Effector memory CD4-positive, alpha-beta T cell (primary cell): ENCODE results near the gene TMEM248.
A peak's percentile ranks its signal among the peaks of the same experiment; 100 is the strongest.
"Not testable (repeated sequence)": the region's sequence is repeated elsewhere in the genome, so short reads cannot be mapped to it uniquely, and the experiment has no call there.

ENCODE experiments used
- DNase-seq, 3 donors: peaks; one replicate each; pipeline ENCODE4 v3.0.0-alpha.2; 2020
- H3K27ac ChIP-seq: 2 replicates; pipeline ENCODE4 v1.7.0; 2013; ENCODE audit warnings: mild to moderate bottlenecking, low read length, moderate library complexity; ENCODE audit not compliant: insufficient read depth, poor library complexity, severe bottlenecking
- H3K27me3 ChIP-seq: replicated peaks from 2 replicates; pipeline ENCODE4 v1.7.0; 2013; ENCODE audit warnings: mild to moderate bottlenecking, low read length; ENCODE audit not compliant: insufficient read depth, control insufficient read depth, poor library complexity, severe bottlenecking
- H3K36me3 ChIP-seq: 2 replicates; pipeline ENCODE4 v1.7.0; 2013; ENCODE audit warnings: mild to moderate bottlenecking, low read length, moderate library complexity; ENCODE audit not compliant: control insufficient read depth, insufficient read depth
- H3K4me1 ChIP-seq: 2 replicates; pipeline ENCODE4 v1.7.0; 2013; ENCODE audit warnings: low read length, mild to moderate bottlenecking; ENCODE audit not compliant: control insufficient read depth, insufficient read depth, poor library complexity, severe bottlenecking
- H3K4me3 ChIP-seq: 2 replicates; pipeline ENCODE4 v1.7.0; 2013; ENCODE audit warnings: low read length, low read depth, mild to moderate bottlenecking; ENCODE audit not compliant: insufficient read depth, poor library complexity, severe bottlenecking
- H3K9me3 ChIP-seq: 2 replicates; pipeline ENCODE4 v1.7.0; 2013; ENCODE audit warnings: mild to moderate bottlenecking, low read length, moderate library complexity; ENCODE audit not compliant: control insufficient read depth

Gene TMEM248

GRCh38 chr7:66907731-66908130 lies 13.3 kb upstream of the TMEM248 start:
- Histone ChIP-seq H3K27me3 (no peaks in the 10 kb centered on the region), H3K4me3 (no peak overlapping the region), H3K9me3 (no peaks in the 10 kb centered on the region), H3K27ac (no peak overlapping the region), H3K36me3 (no peaks in the 10 kb centered on the region), H3K4me1 (no peaks in the 10 kb centered on the region)
- no peak for DNase-seq

- not testable (repeated sequence) for H3K36me3 ChIP-seq, DNase-seq, H3K4me1 ChIP-seq, H3K9me3 ChIP-seq, H3K27me3 ChIP-seq, H3K4me3 ChIP-seq, H3K27ac ChIP-seq
These were observed 12.4 kb upstream of the TMEM248 start for GRCh38 chr7:66908598-66908997.

- H3K4me1 ChIP-seq, result no peaks in the 10 kb centered on the region
- no peaks in the 10 kb centered on the region for H3K9me3 ChIP-seq
- H3K36me3 ChIP-seq, result no peaks in the 10 kb centered on the region
- DNase-seq, result no peak
- no peaks in the 10 kb centered on the region for H3K27me3 ChIP-seq
- no peak overlapping the region for H3K4me3 ChIP-seq
- H3K27ac ChIP-seq, result no peak overlapping the region
These were observed 10.2 kb upstream of the TMEM248 start for GRCh38 chr7:66910789-66911188.

- not testable (repeated sequence) for H3K4me1 ChIP-seq, H3K36me3 ChIP-seq, H3K9me3 ChIP-seq, H3K27ac ChIP-seq, DNase-seq, H3K27me3 ChIP-seq, H3K4me3 ChIP-seq
These were observed 9.8 kb upstream of the TMEM248 start for GRCh38 chr7:66911191-66911590.

- no peak for DNase-seq
- no peaks in the 10 kb centered on the region for H3K4me1 ChIP-seq
- H3K36me3 ChIP-seq, result no peaks in the 10 kb centered on the region
- no peak overlapping the region for H3K27ac ChIP-seq
- H3K4me3 ChIP-seq, result no peak overlapping the region
- no peaks in the 10 kb centered on the region for H3K27me3 ChIP-seq
- H3K9me3 ChIP-seq, result no peaks in the 10 kb centered on the region
These were observed 8.8 kb upstream of the TMEM248 start for GRCh38 chr7:66912195-66912594.

- Histone ChIP-seq H3K27me3 (no peaks in the 10 kb centered on the region), H3K4me3 (no peak overlapping the region), H3K4me1 (no peaks in the 10 kb centered on the region), H3K27ac (no peak overlapping the region), H3K36me3 (no peaks in the 10 kb centered on the region), H3K9me3 (no peaks in the 10 kb centered on the region)
- no peak for DNase-seq
These were observed 7.6 kb upstream of the TMEM248 start for GRCh38 chr7:66913118-66914037.

GRCh38 chr7:66917904-66918303 lies 3.1 kb upstream of the TMEM248 start:
- H3K4me3 ChIP-seq, H3K27me3 ChIP-seq: not testable (repeated sequence)

GRCh38 chr7:66919304-66919703 lies 1.7 kb upstream of the TMEM248 start:
- no peaks in the 10 kb centered on the region for H3K9me3 ChIP-seq
- peaks cover 15% of the 10 kb centered on the region for H3K4me1 ChIP-seq
- no peaks in the 10 kb centered on the region for H3K27me3 ChIP-seq
- H3K4me3 ChIP-seq, result no peak overlapping the region
- DNase-seq, result no peak
- H3K36me3 ChIP-seq, result no peaks in the 10 kb centered on the region
- no peak overlapping the region for H3K27ac ChIP-seq

More at GRCh38 chr7:66917904-66918303, 3.1 kb upstream of the TMEM248 start:
- not testable (repeated sequence) for DNase-seq, H3K27ac ChIP-seq, H3K4me1 ChIP-seq, H3K9me3 ChIP-seq, H3K36me3 ChIP-seq

- H3K27me3 ChIP-seq, result no peaks in the 10 kb centered on the region
- no peak for DNase-seq
- no peaks in the 10 kb centered on the region for H3K36me3 ChIP-seq
These were observed 1.3 kb upstream of the TMEM248 start for GRCh38 chr7:66919704-66920103.

GRCh38 chr7:66920256-66920655 lies 769 bp upstream of the TMEM248 start:
- Histone ChIP-seq H3K4me3 (no peak overlapping the region), H3K27ac (peak overlapping the region; percentile 79), H3K36me3 (peaks cover 4% of the 10 kb centered on the region), H3K27me3 (no peaks in the 10 kb centered on the region), H3K9me3 (no peaks in the 10 kb centered on the region), H3K4me1 (peaks cover 15% of the 10 kb centered on the region)
- no peak for DNase-seq

More at GRCh38 chr7:66919704-66920103, 1.3 kb upstream of the TMEM248 start:
- H3K9me3 ChIP-seq, result no peaks in the 10 kb centered on the region
- H3K4me3 ChIP-seq, result no peak overlapping the region
- no peak overlapping the region for H3K27ac ChIP-seq
- H3K4me1 ChIP-seq, result peaks cover 15% of the 10 kb centered on the region
